ENCODE measurements around the gene RAB25.

- no peak for TF ChIP-seq CTCF (IDR thresholded peaks at IDR 0.05; ENCODE audit: insufficient read depth, low read length, poor library complexity, severe bottlenecking)
- no peak for TF ChIP-seq EZH2phosphoT487 (conservative IDR thresholded peaks at IDR 0.05; ENCODE audit: low read length)
Observed at GRCh38 chr1:156024801-156025200, 36.2 kb upstream of the RAB25 start.
